Measurements from ENCODE around the gene CLSTN2.

Gene CLSTN2

GRCh38 chr3:140459462-140459861, 524.5 kb downstream of the CLSTN2 start:
- Histone ChIP-seq H3K36me3 (replicated peaks in 1 of 2; ENCODE audit: control insufficient read depth in 2 of 2, insufficient read depth in 2 of 2, low read length in 2 of 2) (no peaks in the 10 kb centered on the region), H3K27ac (replicated peaks; ENCODE audit: low read length) (no peak overlapping the region), H2AK5ac (ENCODE audit: low read depth, low read length) (no peak overlapping the region), H4K8ac (ENCODE audit: low read depth, low read length) (no peak overlapping the region), H3K4me1 (ENCODE audit: control insufficient read depth in 2 of 2, insufficient read depth in 1 of 2, low read depth in 1 of 2, low read length in 2 of 2) (peaks cover 0 to 4% of the 10 kb centered on the region in 2 donors), H3K79me1 (ENCODE audit: low read depth, low read length) (no peaks in the 10 kb centered on the region), H3K4ac (ENCODE audit: low read length) (no peak overlapping the region), H3K9me3 (replicated peaks in 1 of 2; ENCODE audit: control insufficient read depth in 2 of 2, insufficient read depth in 1 of 2, low read depth in 1 of 2, low read length in 2 of 2) (no peaks in the 10 kb centered on the region), H3K27me3 (ENCODE audit: control insufficient read depth in 3 of 3, insufficient read depth in 3 of 3, low read depth in 1 of 3, low read length in 3 of 3) (no peaks in the 10 kb centered on the region), H3K14ac (ENCODE audit: low read length) (no peak overlapping the region), H3K9ac (ENCODE audit: low read depth, low read length, poor library complexity) (no peak overlapping the region), H2BK5ac (ENCODE audit: low read length) (no peak overlapping the region), H3K23ac (ENCODE audit: low read depth, low read length, poor library complexity) (no peak overlapping the region), H2BK120ac (ENCODE audit: low read depth, low read length) (no peak overlapping the region), H4K91ac (ENCODE audit: low read depth, low read length, poor library complexity) (no peak overlapping the region), H2BK15ac (ENCODE audit: low read length) (no peak overlapping the region), H3K4me3 (ENCODE audit: low read length in 2 of 2) (no peak overlapping the region), H2BK12ac (ENCODE audit: low read length) (no peak overlapping the region), H2AFZ (ENCODE audit: low read length) (no peak overlapping the region), H3K18ac (ENCODE audit: low read length) (no peak overlapping the region), H3K4me2 (ENCODE audit: insufficient read depth, low read length, poor library complexity, severe bottlenecking) (no peak overlapping the region)
- no peak for DNase-seq (ENCODE audit: low spot score)
- no CpG with 5 or more reads among the region's 8 CpGs for WGBS, 2 donors (ENCODE audit: extremely low coverage in 2 of 2, insufficient read length in 2 of 2, insufficient replicate concordance in 1 of 2)

DNA sequence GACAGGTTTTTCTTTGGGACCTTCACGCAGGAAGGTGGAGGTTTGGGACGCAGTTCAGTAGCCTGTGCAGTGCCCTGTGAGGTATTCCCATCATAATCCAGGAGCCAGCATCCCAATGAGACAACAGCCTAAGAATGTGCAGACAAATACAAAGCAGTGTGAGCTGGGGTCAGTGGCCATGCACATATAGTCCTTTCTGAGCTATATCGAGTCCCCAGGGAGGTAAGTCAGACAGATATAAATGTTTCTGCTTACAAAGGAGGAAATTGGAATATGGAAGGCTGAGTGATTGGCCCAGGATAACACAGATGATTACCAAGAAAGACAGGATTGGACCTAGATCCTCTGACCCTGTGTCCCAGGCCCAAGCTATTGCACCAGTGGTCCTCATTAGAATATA, 526.3 kb downstream of the CLSTN2 start:
- Histone ChIP-seq H3K4me3 (ENCODE audit: low read length in 2 of 2) (no peak overlapping the region), H2AFZ (ENCODE audit: low read length) (no peak overlapping the region), H4K8ac (ENCODE audit: low read depth, low read length) (no peak overlapping the region), H2BK15ac (ENCODE audit: low read length) (no peak overlapping the region), H2BK12ac (ENCODE audit: low read length) (no peak overlapping the region), H3K4me2 (ENCODE audit: insufficient read depth, low read length, poor library complexity, severe bottlenecking) (no peak overlapping the region), H3K18ac (ENCODE audit: low read length) (no peak overlapping the region), H3K9me3 (replicated peaks in 1 of 2; ENCODE audit: control insufficient read depth in 2 of 2, insufficient read depth in 1 of 2, low read depth in 1 of 2, low read length in 2 of 2) (no peaks in the 10 kb centered on the region), H3K79me1 (ENCODE audit: low read depth, low read length) (no peaks in the 10 kb centered on the region), H3K36me3 (replicated peaks in 1 of 2; ENCODE audit: control insufficient read depth in 2 of 2, insufficient read depth in 2 of 2, low read length in 2 of 2) (no peaks in the 10 kb centered on the region), H3K4me1 (ENCODE audit: control insufficient read depth in 2 of 2, insufficient read depth in 1 of 2, low read depth in 1 of 2, low read length in 2 of 2) (peaks cover 0 to 4% of the 10 kb centered on the region in 2 donors), H3K27me3 (ENCODE audit: control insufficient read depth in 3 of 3, insufficient read depth in 3 of 3, low read depth in 1 of 3, low read length in 3 of 3) (no peaks in the 10 kb centered on the region), H3K14ac (ENCODE audit: low read length) (no peak overlapping the region), H2AK5ac (ENCODE audit: low read depth, low read length) (no peak overlapping the region), H3K9ac (ENCODE audit: low read depth, low read length, poor library complexity) (no peak overlapping the region), H3K27ac (replicated peaks; ENCODE audit: low read length) (no peak overlapping the region), H2BK120ac (ENCODE audit: low read depth, low read length) (no peak overlapping the region), H2BK5ac (ENCODE audit: low read length) (no peak overlapping the region), H3K4ac (ENCODE audit: low read length) (no peak overlapping the region), H4K91ac (ENCODE audit: low read depth, low read length, poor library complexity) (no peak overlapping the region), H3K23ac (ENCODE audit: low read depth, low read length, poor library complexity) (no peak overlapping the region)
- WGBS, 2 donors (ENCODE audit: extremely low coverage in 2 of 2, insufficient read length in 2 of 2, insufficient replicate concordance in 1 of 2): no CpG with 5 or more reads among the region's 3 CpGs
- DNase-seq (ENCODE audit: low spot score): no peak

DNA sequence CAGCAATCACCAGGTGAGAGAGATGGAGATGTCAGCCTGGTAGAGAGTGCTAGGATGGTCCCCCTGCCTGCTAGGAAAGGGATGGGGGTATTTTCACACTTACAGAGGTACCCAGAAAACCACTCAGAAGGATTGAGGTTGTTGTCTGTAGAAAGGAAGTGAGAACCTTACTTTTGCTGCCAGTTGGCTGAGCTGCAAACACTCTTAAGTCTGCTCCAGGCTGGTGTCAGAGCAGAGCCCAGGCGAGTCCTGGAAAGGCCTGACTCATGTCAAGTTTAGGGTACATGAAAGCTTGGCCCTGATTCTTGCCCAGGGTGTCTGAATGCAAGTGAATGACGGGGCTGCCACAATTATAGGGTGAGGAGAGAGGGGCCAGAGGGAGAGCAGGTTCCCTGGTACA, 528.4 kb downstream of the CLSTN2 start:
- no peak overlapping the region for H2BK12ac ChIP-seq (ENCODE audit: low read length)
- no peaks in the 10 kb centered on the region for H3K9me3 ChIP-seq (replicated peaks in 1 of 2; ENCODE audit: control insufficient read depth in 2 of 2, insufficient read depth in 1 of 2, low read depth in 1 of 2, low read length in 2 of 2)
- no peak overlapping the region for H2BK5ac ChIP-seq (ENCODE audit: low read length)
- no peak overlapping the region for H3K4ac ChIP-seq (ENCODE audit: low read length)
- no peak overlapping the region for H2AK5ac ChIP-seq (ENCODE audit: low read depth, low read length)
- H3K4me2 ChIP-seq (ENCODE audit: insufficient read depth, low read length, poor library complexity, severe bottlenecking): no peak overlapping the region
- no peaks in the 10 kb centered on the region for H3K27me3 ChIP-seq (ENCODE audit: control insufficient read depth in 3 of 3, insufficient read depth in 3 of 3, low read depth in 1 of 3, low read length in 3 of 3)
- H3K18ac ChIP-seq (ENCODE audit: low read length): no peak overlapping the region
- DNase-seq (ENCODE audit: low spot score): no peak
- H2AFZ ChIP-seq (ENCODE audit: low read length): no peak overlapping the region
- H3K36me3 ChIP-seq (replicated peaks in 1 of 2; ENCODE audit: control insufficient read depth in 2 of 2, insufficient read depth in 2 of 2, low read length in 2 of 2): no peaks in the 10 kb centered on the region
- H3K9ac ChIP-seq (ENCODE audit: low read depth, low read length, poor library complexity): no peak overlapping the region
- H3K14ac ChIP-seq (ENCODE audit: low read length): no peak overlapping the region
- H3K23ac ChIP-seq (ENCODE audit: low read depth, low read length, poor library complexity): no peak overlapping the region
- no peak overlapping the region for H4K8ac ChIP-seq (ENCODE audit: low read depth, low read length)
- no peaks in the 10 kb centered on the region for H3K79me1 ChIP-seq (ENCODE audit: low read depth, low read length)
- peaks cover 0 to 15% of the 10 kb centered on the region in 2 donors for H3K4me1 ChIP-seq (ENCODE audit: control insufficient read depth in 2 of 2, insufficient read depth in 1 of 2, low read depth in 1 of 2, low read length in 2 of 2)
- no peak overlapping the region for H3K27ac ChIP-seq (replicated peaks; ENCODE audit: low read length)
- no peak overlapping the region for H2BK15ac ChIP-seq (ENCODE audit: low read length)
- no CpG with 5 or more reads among the region's 2 CpGs for WGBS, 2 donors (ENCODE audit: extremely low coverage in 2 of 2, insufficient read length in 2 of 2, insufficient replicate concordance in 1 of 2)
- no peak overlapping the region for H4K91ac ChIP-seq (ENCODE audit: low read depth, low read length, poor library complexity)
- no peak overlapping the region for H3K4me3 ChIP-seq (ENCODE audit: low read length in 2 of 2)
- H2BK120ac ChIP-seq (ENCODE audit: low read depth, low read length): no peak overlapping the region

- Histone ChIP-seq H4K8ac (ENCODE audit: low read depth, low read length) (no peak overlapping the region), H3K27me3 (ENCODE audit: control insufficient read depth in 3 of 3, insufficient read depth in 3 of 3, low read depth in 1 of 3, low read length in 3 of 3) (no peaks in the 10 kb centered on the region), H3K4me3 (ENCODE audit: low read length in 2 of 2) (no peak overlapping the region), H2AFZ (ENCODE audit: low read length) (no peak overlapping the region), H2BK120ac (ENCODE audit: low read depth, low read length) (no peak overlapping the region), H3K9ac (ENCODE audit: low read depth, low read length, poor library complexity) (no peak overlapping the region), H3K18ac (ENCODE audit: low read length) (no peak overlapping the region), H3K9me3 (replicated peaks in 1 of 2; ENCODE audit: control insufficient read depth in 2 of 2, insufficient read depth in 1 of 2, low read depth in 1 of 2, low read length in 2 of 2) (no peaks in the 10 kb centered on the region), H2BK15ac (ENCODE audit: low read length) (no peak overlapping the region), H3K36me3 (replicated peaks in 1 of 2; ENCODE audit: control insufficient read depth in 2 of 2, insufficient read depth in 2 of 2, low read length in 2 of 2) (no peaks in the 10 kb centered on the region), H3K14ac (ENCODE audit: low read length) (no peak overlapping the region), H4K91ac (ENCODE audit: low read depth, low read length, poor library complexity) (no peak overlapping the region), H2AK5ac (ENCODE audit: low read depth, low read length) (no peak overlapping the region), H3K4ac (ENCODE audit: low read length) (no peak overlapping the region), H2BK5ac (ENCODE audit: low read length) (no peak overlapping the region), H2BK12ac (ENCODE audit: low read length) (no peak overlapping the region), H3K23ac (ENCODE audit: low read depth, low read length, poor library complexity) (no peak overlapping the region), H3K79me1 (ENCODE audit: low read depth, low read length) (no peaks in the 10 kb centered on the region), H3K4me1 (ENCODE audit: control insufficient read depth in 2 of 2, insufficient read depth in 1 of 2, low read depth in 1 of 2, low read length in 2 of 2) (peaks cover 0 to 17% of the 10 kb centered on the region in 2 donors), H3K27ac (replicated peaks; ENCODE audit: low read length) (no peak overlapping the region), H3K4me2 (ENCODE audit: insufficient read depth, low read length, poor library complexity, severe bottlenecking) (no peak overlapping the region)
- DNase-seq (ENCODE audit: low spot score): no peak
Measured at GRCh38 chr3:140465988-140466387, 531.0 kb downstream of the CLSTN2 start.

Measured in neuronal stem cell (in vitro differentiated cells).